ENCODE measurements around the gene ABCA2. TPM values are rescaled to one million over a fixed set of nuclear protein-coding genes. Genes with fewer than 3 reads are reported as not detected.

The ABCA2 gene
- total RNA-seq, 6 experiments from 2014 or later = 18.3 to 36.3 (median 23.6) TPM

- peaks cover 14% of the 10 kb centered on the region for H3K36me3 Mint-ChIP-seq (ENCODE audit: low read depth)
- no peaks in the 10 kb centered on the region for H3K9me3 Mint-ChIP-seq
- H3K27me3 Mint-ChIP-seq (ENCODE audit: insufficient read depth) = no peaks in the 10 kb centered on the region; the same call in 1 of the 2 replicates
- TF ChIP-seq CTCF (IDR thresholded peaks at IDR 0.05) = no peak
- H3K4me1 Mint-ChIP-seq (ENCODE audit: low read depth) = no peaks in the 10 kb centered on the region
- H3K27ac Mint-ChIP-seq = no peak overlapping the region
- no peak for DNase-seq
- no peak overlapping the region for H3K4me3 Mint-ChIP-seq
Observed at GRCh38 chr9:137012694-137013570, 15.1 kb downstream of the ABCA2 start.

- Mint-ChIP-seq H3K4me1 (ENCODE audit: low read depth) (no peaks in the 10 kb centered on the region), H3K9me3 (no peaks in the 10 kb centered on the region), H3K27me3 (ENCODE audit: insufficient read depth) (no peaks in the 10 kb centered on the region; the same call in 1 of the 2 replicates), H3K27ac (no peak overlapping the region), H3K36me3 (ENCODE audit: low read depth) (peaks cover 14% of the 10 kb centered on the region), H3K4me3 (no peak overlapping the region)
- DNase-seq = no peak
- no peak for TF ChIP-seq CTCF (IDR thresholded peaks at IDR 0.05)
Observed at GRCh38 chr9:137011907-137012675, 15.9 kb downstream of the ABCA2 start.

GRCh38 chr9:137011156-137011555 lies 16.9 kb downstream of the ABCA2 start:
- Mint-ChIP-seq H3K9me3 (no peaks in the 10 kb centered on the region), H3K27me3 (ENCODE audit: insufficient read depth) (no peaks in the 10 kb centered on the region), H3K4me1 (ENCODE audit: low read depth) (no peaks in the 10 kb centered on the region), H3K4me3 (no peak overlapping the region), H3K36me3 (ENCODE audit: low read depth) (peaks cover 9% of the 10 kb centered on the region; the same call in 1 of the 2 replicates), H3K27ac (no peak overlapping the region)
- DNase-seq = no peak
- no peak for TF ChIP-seq CTCF (IDR thresholded peaks at IDR 0.05)

GRCh38 chr9:137009938-137010732 lies 17.9 kb downstream of the ABCA2 start:
- H3K27ac Mint-ChIP-seq = no peak overlapping the region
- no peaks in the 10 kb centered on the region for H3K27me3 Mint-ChIP-seq (ENCODE audit: insufficient read depth)
- H3K36me3 Mint-ChIP-seq (ENCODE audit: low read depth) = peaks cover 9% of the 10 kb centered on the region; the same call in 1 of the 2 replicates
- TF ChIP-seq CTCF (IDR thresholded peaks at IDR 0.05) = no peak
- H3K9me3 Mint-ChIP-seq = no peaks in the 10 kb centered on the region
- no peak for DNase-seq
- no peak overlapping the region for H3K4me3 Mint-ChIP-seq
- no peaks in the 10 kb centered on the region for H3K4me1 Mint-ChIP-seq (ENCODE audit: low read depth)

- peaks cover 9% of the 10 kb centered on the region; the same call in 1 of the 2 replicates for H3K36me3 Mint-ChIP-seq (ENCODE audit: low read depth)
- TF ChIP-seq CTCF (IDR thresholded peaks at IDR 0.05) = no peak
- H3K27ac Mint-ChIP-seq = no peak overlapping the region
- H3K4me1 Mint-ChIP-seq (ENCODE audit: low read depth) = no peaks in the 10 kb centered on the region
- H3K27me3 Mint-ChIP-seq (ENCODE audit: insufficient read depth) = no peaks in the 10 kb centered on the region
- no peaks in the 10 kb centered on the region; the same call in 1 of the 2 replicates for H3K9me3 Mint-ChIP-seq
- DNase-seq = no peak
- no peak overlapping the region for H3K4me3 Mint-ChIP-seq
Observed at GRCh38 chr9:137009217-137009616, 18.8 kb downstream of the ABCA2 start.
